HG03378 (cell line): ENCODE data around the gene NDUFB3.
A peak's percentile ranks its signal among the peaks of the same experiment; 100 is the strongest.

ENCODE experiments used
- ATAC-seq: cut with Tn5 transposase; IDR thresholded peaks from one replicate; pipeline ENCODE4 v1.9.1; 2021; ENCODE audit warnings: mild to moderate bottlenecking, moderate library complexity; ENCODE audit not compliant: unreplicated experiment

NDUFB3 gene

DNA sequence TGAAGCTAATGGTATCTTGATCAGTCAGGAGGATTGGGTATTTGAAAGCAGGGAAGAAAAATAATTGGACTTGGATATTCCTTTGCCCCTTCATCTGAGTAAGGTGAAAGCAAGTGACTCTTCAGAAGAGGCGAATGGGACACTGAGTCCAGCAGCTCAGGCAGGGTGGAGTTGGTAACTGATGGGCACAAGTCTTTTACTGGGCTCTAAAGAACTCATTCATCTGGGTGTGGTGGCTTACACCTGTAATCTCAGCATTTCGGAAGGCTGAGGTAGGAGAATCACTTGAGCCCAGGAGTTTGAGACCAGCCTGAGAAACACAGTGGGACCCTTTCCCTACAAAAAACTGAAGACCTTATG is 55.3 kb downstream of the NDUFB3 start:
- no peak for ATAC-seq

DNA sequence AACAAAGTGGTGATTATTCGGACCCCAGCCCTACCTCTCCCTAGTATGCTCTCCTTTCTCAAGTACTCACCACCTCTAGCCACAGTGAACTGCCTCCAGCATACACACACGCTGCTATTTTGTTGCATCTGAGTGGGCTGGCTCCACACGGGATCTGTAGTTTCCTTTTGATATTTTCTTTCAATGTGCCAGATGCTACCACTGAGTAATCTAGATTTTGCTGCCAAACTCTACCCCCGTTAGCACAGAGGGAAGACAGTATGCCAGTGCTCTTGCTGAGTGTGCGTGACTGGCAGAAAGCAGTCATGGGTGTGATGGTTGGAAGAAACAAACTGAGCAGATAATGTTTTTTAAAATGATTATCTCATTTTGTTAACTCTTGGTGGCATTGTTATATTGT is 55.8 kb downstream of the NDUFB3 start:
- ATAC-seq, result no peak

DNA sequence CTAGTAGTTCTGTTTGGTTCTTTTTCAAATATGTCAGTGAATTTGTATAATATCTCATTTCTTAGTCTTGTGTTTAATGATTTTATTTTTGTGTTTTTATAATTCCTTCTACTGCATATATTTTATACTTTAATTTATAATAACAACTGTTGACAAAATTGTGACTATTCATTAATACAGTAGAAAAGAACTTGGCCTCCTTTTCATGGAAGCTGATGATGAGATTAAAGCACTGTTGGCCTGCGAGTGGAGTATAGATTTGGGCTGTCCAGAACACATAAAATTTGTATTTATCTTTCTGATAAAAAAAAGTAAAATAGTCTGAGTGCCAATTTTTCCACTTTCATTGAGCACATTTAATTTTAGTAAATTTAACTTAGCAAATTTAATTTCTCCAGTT is 56.2 kb downstream of the NDUFB3 start:
- no peak for ATAC-seq

DNA sequence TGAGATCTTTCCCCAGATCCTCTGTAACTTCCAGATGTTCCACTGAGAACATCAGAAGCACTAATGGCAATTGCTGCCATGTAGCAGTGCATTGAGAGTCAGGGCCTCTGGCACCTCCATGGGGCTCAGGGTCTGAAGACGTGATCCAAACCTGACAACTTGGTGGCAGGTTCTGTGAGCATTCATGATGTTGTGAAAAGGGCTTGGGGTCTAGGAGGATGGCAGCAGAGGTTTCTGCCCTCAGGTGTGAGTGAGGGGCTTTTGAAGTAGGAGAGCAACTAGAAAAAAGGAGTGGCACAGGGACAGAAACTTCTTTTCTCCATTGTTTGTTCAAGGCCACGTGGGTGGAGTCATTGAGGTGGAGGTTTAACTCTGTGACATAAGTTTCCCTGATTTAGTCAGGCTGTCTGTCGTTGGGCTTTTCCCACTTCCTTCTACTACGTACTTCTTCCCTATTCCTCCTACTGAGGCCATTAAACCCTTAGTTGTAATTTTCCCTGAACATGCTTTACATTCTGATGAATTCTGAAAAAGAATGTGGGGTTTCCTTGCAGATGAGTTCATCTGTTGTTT is 57.2 kb downstream of the NDUFB3 start:
- ATAC-seq, result no peak

DNA sequence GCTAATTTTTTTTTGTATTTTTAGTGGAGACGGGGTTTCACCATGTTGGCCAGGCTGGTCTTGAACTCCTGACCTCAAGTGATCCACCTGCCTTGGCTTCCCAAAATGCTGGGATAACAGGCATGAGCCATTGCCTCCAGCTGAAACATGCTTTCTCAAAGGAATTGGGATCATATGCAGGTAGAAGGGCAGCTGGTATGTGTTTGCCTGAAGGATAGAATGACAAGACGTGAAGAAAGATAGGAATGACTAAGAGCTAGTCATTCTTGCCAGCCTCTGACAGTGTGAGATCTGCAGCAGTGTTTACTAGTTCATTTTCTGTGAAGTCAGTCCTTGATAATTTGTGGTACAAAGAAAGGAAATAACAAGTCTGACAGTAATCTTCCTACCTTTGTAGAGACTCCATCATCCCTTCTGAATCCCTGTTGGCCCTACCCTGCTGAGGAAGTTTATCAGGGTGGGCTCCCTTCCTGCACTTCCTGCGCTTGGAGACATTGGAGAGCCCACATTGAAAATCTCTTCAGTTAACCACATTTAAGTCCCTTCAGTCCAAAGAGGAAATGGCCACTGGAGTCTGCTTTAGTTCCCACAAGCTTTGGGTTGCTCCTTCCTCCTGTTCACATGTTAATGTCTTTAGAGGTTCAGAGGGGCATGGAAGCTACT is 58.9 kb downstream of the NDUFB3 start:
- peak; percentile 28 for ATAC-seq

DNA sequence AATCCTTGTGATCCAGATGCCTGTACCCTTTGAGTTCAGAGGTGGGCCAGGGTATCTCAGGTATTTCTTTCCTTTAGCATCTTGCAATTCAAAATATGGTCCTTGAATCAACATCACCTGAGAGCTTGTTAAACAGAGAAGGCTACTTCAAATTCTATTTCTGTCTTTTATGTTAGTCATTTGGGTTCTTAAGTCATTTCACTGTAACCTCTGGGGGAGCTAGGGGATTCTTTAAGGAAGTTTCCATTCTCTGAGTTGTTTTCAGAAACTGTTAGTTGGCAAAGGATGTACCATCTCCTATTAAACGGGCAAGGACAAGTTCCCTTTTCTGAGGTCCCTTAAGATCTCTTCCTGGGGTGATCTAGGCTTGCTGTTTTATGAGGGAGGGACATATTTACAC is 60.7 kb downstream of the NDUFB3 start:
- ATAC-seq, result peak; percentile 43
